Fibroblast of pulmonary artery (primary cell): ENCODE results near the gene UNK.

ENCODE experiments used
- DNase-seq: peaks from one replicate; pipeline ENCODE4 v3.0.0-alpha.2; 2010; ENCODE audit warnings: low read depth
- H3K4me3 ChIP-seq: replicated peaks from 2 replicates; pipeline ENCODE4 v1.5.1; 2011; ENCODE audit warnings: low read depth, mild to moderate bottlenecking, control low read depth, low read length, moderate library complexity
- CTCF ChIP-seq: IDR thresholded peaks from 2 replicates; pipeline ENCODE4 v1.5.1; 2011; ENCODE audit warnings: mild to moderate bottlenecking, control low read depth, low read length, inconsistent platforms; ENCODE audit errors: missing control alignments

Gene UNK

DNA sequence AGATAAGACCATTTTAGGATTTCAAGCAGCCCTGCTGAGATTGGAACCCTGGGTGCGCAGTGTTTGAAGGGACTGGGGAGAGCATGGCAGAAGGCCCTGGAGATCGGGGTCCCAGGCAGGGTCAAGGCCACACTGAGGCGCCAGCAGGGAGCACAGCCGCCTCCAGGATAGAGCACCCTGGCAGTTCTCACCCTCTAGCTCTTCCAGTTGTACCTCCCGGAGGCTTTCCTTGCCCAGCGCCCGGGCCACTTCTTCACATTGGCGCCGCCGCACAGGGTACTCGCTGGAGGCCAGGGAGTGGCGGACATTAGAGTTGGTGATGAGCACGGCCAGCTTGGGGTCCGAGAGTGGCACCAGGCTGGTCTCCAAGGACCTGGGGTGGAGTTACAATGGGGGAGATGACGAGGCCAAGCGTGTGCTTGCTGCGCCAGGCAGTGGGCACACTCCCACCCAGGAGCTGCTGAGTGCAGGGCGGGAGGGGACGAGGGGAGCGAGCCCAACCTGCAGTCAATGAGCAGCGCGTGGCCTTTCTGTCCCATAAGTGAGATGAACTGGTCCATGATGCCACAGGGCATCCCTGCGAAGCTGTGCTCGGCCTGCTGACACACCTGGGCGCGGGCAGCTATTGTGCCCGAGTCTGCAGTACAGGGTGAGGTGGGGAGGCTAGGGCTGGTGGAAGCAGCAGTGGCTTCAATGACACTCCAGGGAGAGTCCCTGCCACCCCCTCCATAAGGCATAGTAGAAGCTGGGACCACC is 21.9 kb upstream of the UNK start:
- DNase-seq: no peak

GRCh38 chr17:75763269-75763607 is 21.4 kb upstream of the UNK start:
- TF ChIP-seq CTCF: no peak
- no peak overlapping the region for H3K4me3 ChIP-seq
- no peak for DNase-seq

More for the DNA sequence above, 21.9 kb upstream of the UNK start:
- no peak for TF ChIP-seq CTCF
- H3K4me3 ChIP-seq: no peak overlapping the region

GRCh38 chr17:75763613-75764416 is 20.8 kb upstream of the UNK start:
- no peak for DNase-seq
- peak overlapping the region; percentile 62 for H3K4me3 ChIP-seq
- no peak for TF ChIP-seq CTCF

- no peak for TF ChIP-seq CTCF
- DNase-seq: no peak
- H3K4me3 ChIP-seq: peak overlapping the region; percentile 62
Observed at GRCh38 chr17:75764417-75764710, 20.2 kb upstream of the UNK start.

DNA sequence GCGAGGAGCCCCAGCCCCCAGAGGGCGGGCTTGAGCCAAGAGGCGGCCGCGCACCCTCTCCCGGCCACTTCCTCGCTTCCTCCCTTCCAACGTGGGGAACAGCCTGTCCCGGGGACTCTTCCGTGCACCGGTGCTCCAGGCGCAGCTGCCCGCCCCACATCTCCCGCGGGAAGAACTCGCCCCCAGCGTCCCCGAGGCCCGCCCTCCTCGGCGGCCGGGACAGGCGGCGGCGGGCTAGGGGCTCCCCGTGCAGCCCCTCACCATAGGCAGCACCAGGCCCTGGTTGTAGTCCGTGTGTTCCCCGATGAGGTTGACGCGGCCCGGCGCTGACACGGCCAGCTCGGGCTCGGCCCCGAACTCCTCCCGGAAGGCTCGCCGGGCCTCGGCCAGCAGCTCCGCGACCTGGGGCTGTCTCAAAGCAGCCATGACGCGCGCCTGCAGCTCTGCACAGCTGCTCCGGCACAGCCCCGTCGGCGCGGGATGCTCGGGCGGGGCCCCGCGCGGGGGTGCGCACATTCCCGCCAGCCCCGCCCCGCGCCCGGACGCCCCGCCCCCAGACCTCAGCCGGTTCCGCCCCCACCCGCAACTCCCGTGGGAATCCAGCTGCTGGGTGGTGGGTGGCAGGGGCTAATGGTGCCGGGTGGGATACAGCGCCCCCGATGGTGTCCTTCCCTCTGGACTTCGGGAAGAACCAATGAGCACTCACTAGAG is 19.7 kb upstream of the UNK start, which contains the start of gene GALK1:
GALK1 (minus strand) TSS at position 482 of the 711 bp plus-strand sequence; CDS start at position 426, 56 bp downstream.
- peak within 1 kb of the TSS; percentile 62 for H3K4me3 ChIP-seq
- TF ChIP-seq CTCF: peak; percentile 57
- DNase-seq: peak; percentile 67

- no peak for DNase-seq
- no peak overlapping the region for H3K4me3 ChIP-seq
- no peak for TF ChIP-seq CTCF
Observed at GRCh38 chr17:75765981-75766380, 18.6 kb upstream of the UNK start.
